H1 (cell line): Measurements from ENCODE around the gene CHSY1. TPM values are rescaled to one million over a fixed set of nuclear protein-coding genes. Genes with fewer than 3 reads are reported as not detected.

Experiments used
- ATF2 ChIP-seq: IDR thresholded peaks from 2 replicates; pipeline ENCODE4 v1.6.1; 2012; ENCODE audit warnings: low read length, inconsistent platforms
- CEBPB ChIP-seq: IDR thresholded peaks from 2 replicates; pipeline ENCODE4 v1.6.1; 2012; ENCODE audit warnings: low read depth, low read length
- KDM1A ChIP-seq: fragments of 200-600, 300-600 bp; sonication (generic); IDR thresholded peaks from 2 replicates; pipeline ENCODE4 v1.7.1; 2016; ENCODE audit warnings: mild to moderate bottlenecking, low read length, borderline replicate concordance
- SIRT6 ChIP-seq: IDR thresholded peaks from one replicate; pipeline ENCODE4 v1.7.1; 2012; ENCODE audit warnings: low read length, inconsistent platforms
- TBP ChIP-seq: IDR thresholded peaks from 2 replicates; pipeline ENCODE4 v1.6.1; 2011; ENCODE audit warnings: low read depth, low read length, improper control_type of control experiment
- polyA plus RNA-seq, 7 experiments: library from polyadenylated mRNA; depleted of rRNA in 3 of 7; stranded (reverse) in 5 of 7; unstranded in 2 of 7; fragments of >200 nt in 5 of 7; fragments of 200-250 nt in 2 of 7; gene quantifications; 1 replicate in 5 of 7; 2 replicates in 1 of 7; 4 replicates in 1 of 7; pipeline versions ENCODE4 v1.2.1 to v1.2.3, GENCODE V29; 2011 to 2013; ENCODE audit warnings: missing spikeins in 2 of 7, mixed read lengths in 2 of 7
- total RNA-seq: library from RNA; stranded (reverse); fragmentation: NEBNext Ultra II Directional; extraction: Animal tissue kit (Norgen Biotek cat#: 25700); gene quantifications from 2 replicates; pipeline ENCODE4 v1.2.1, GENCODE V29; 2021

CHSY1 gene
- total and polyA plus RNA-seq, 2 of the 8 experiments (the other 6 are each of a cell fraction or from before 2014, with no cell fraction given) = 24.9 to 60.7 TPM

GRCh38 chr15:101179341-101180153, 72.3 kb downstream of the CHSY1 start (continued):
- no peak for TF ChIP-seq KDM1A
- TF ChIP-seq CEBPB = no peak
- TF ChIP-seq SIRT6 = no peak
- no peak for TF ChIP-seq TBP
- no peak for TF ChIP-seq ATF2
